Naive thymus-derived CD4-positive, alpha-beta T cell (primary cell): ENCODE results near the gene HHATL. TPM values are rescaled to one million over a fixed set of nuclear protein-coding genes. Genes with fewer than 3 reads are reported as not detected.

ENCODE experiments used
- ATAC-seq: fragments of 150-1000 bp; cut with Tn5 transposase; 2 replicates; pipeline ENCODE4 v1.10.0; 2021; ENCODE audit warnings: mild to moderate bottlenecking, moderate library complexity
- CTCF ChIA-PET: fragments of 350-600 bp; sonication (Branson Sonifier 250); formaldehyde crosslinking; loops from one replicate; lab custom pipeline; 2021; ENCODE audit warnings: antibody characterized with exemption; lab: Charles Lee
- POLR2A ChIA-PET: fragments of 350-600 bp; sonication (Branson Sonifier 250); formaldehyde crosslinking; loops from one replicate; lab custom pipeline; 2021; ENCODE audit warnings: antibody characterized with exemption, inconsistent platforms; lab: Charles Lee
- DNase-seq, 9 donors: peaks; one replicate each; pipeline versions ENCODE4 v3.0.0 to v3.0.0-alpha.2; 2020 to 2022; ENCODE audit warnings: mixed read lengths in 1 of 9
- H3K27ac ChIP-seq: one replicate; pipeline ENCODE4 v1.7.0; 2013; ENCODE audit warnings: mild to moderate bottlenecking, low read depth, low read length, moderate library complexity
- H3K27me3 ChIP-seq, 2 donors: one replicate each; pipeline ENCODE4 v1.7.0; 2013; ENCODE audit warnings: low read length in 2 of 2, mild to moderate bottlenecking in 2 of 2, moderate library complexity in 2 of 2; ENCODE audit not compliant: control insufficient read depth in 2 of 2, insufficient read depth in 2 of 2
- H3K36me3 ChIP-seq, 3 experiments: 1 replicate in 2 of 3; 2 replicates in 1 of 3; pipeline ENCODE4 v1.7.0; 2013; ENCODE audit warnings: low read length in 3 of 3, mild to moderate bottlenecking in 3 of 3, moderate library complexity in 1 of 3; ENCODE audit not compliant: insufficient read depth in 3 of 3, control insufficient read depth in 2 of 3
- H3K4me1 ChIP-seq, 2 donors: one replicate each; pipeline ENCODE4 v1.7.0; 2013; ENCODE audit warnings: low read length in 2 of 2, mild to moderate bottlenecking in 2 of 2, moderate library complexity in 1 of 2; ENCODE audit not compliant: control insufficient read depth in 2 of 2, insufficient read depth in 2 of 2
- H3K4me3 ChIP-seq: 2 replicates; pipeline ENCODE4 v1.7.0; 2013; ENCODE audit warnings: mild to moderate bottlenecking, low read length
- H3K9me3 ChIP-seq, 3 experiments: 1 replicate in 2 of 3; 2 replicates in 1 of 3; pipeline ENCODE4 v1.7.0; 2013; ENCODE audit warnings: low read length in 3 of 3; ENCODE audit not compliant: control insufficient read depth in 2 of 3
- H3K27ac Mint-ChIP-seq, 9 donors: one replicate each; pipeline ENCODE4 v1.8.0; 2020 to 2022; ENCODE audit warnings: mixed read lengths in 9 of 9, mild to moderate bottlenecking in 8 of 9, moderate library complexity in 5 of 9, inconsistent platforms in 2 of 9
- H3K27me3 Mint-ChIP-seq, 5 donors: one replicate each; pipeline ENCODE4 v1.8.0; 2021 to 2022; ENCODE audit warnings: mixed read lengths in 5 of 5, mild to moderate bottlenecking in 1 of 5
- H3K36me3 Mint-ChIP-seq, 5 donors: one replicate each; pipeline ENCODE4 v1.8.0; 2020 to 2022; ENCODE audit warnings: mixed read lengths in 5 of 5, mild to moderate bottlenecking in 3 of 5, inconsistent platforms in 1 of 5
- H3K4me1 Mint-ChIP-seq, 7 donors: one replicate each; pipeline ENCODE4 v1.8.0; 2020 to 2022; ENCODE audit warnings: mixed read lengths in 7 of 7, mild to moderate bottlenecking in 3 of 7, inconsistent platforms in 1 of 7
- H3K4me3 Mint-ChIP-seq, 10 donors: one replicate each; pipeline ENCODE4 v1.8.0; 2020 to 2022; ENCODE audit warnings: mild to moderate bottlenecking in 10 of 10, mixed read lengths in 10 of 10, moderate library complexity in 6 of 10, inconsistent platforms in 2 of 10
- H3K9me3 Mint-ChIP-seq, 11 donors: one replicate each; pipeline ENCODE4 v1.8.0; 2020 to 2022; ENCODE audit warnings: mixed read lengths in 11 of 11, mild to moderate bottlenecking in 4 of 11, inconsistent platforms in 1 of 11, moderate library complexity in 1 of 11
- intact Hi-C, 2 donors: fragments of 100-400 bp; cut with micrococcal nuclease; formaldehyde crosslinking; loops; one replicate each; pipeline ENCODE4 v1.15.1; 2023
- polyA plus RNA-seq, 2 donors: library from polyadenylated mRNA; unstranded; fragments of 300-500 nt; fragmentation: Illumina TruSeq; gene quantifications; one replicate each; pipeline ENCODE4 v1.2.3, GENCODE V29; 2021
- total RNA-seq, 6 experiments: library from RNA in 5 of 6; stranded (reverse) in 5 of 6; gene quantifications; 1 replicate in 5 of 6; 2 replicates in 1 of 6; pipeline ENCODE4 v1.2.3 and lab custom pipeline; 2021 to 2026

The HHATL gene
- total and polyA plus RNA-seq, 7 experiments from 2014 or later = not detected

DNA sequence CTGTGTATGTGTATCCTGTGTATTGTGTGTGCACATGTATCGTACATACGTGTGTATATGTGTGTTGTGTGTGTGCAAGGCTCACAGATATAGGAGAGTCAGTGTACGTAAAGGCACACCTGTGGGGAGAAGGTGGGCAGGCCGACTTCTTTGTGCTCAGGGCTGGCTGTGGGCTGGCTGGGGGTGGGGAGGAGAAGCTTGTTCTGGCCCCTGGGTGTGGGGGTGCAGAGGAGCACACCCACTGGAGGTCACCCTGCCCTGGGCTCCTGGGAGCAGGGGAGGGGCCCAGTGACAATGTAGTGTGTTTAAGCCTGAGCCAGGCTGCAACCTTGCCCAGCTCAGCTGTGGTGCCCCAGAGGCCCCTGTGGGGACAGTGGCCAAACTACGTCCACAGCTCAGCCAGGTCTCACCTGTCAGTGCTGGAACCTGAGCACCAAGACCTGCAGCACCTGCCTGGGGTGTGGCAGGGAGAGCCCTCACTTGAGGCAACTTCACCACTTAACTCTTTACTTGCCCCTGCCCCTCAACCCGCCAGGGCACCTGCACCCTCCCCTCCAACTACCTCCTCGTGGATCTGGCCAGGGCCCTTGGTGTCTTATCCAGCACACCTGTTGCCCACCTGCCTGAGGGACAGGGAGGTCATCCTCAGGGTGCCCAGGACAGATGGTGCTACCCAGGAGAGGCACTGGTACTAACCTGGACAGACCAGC lies 2.6 kb upstream of the HHATL start:
- intact Hi-C loops = no loop called here
- Mint-ChIP-seq H3K36me3 (peaks cover 0 to 3% (median 0%) of the 10 kb centered on the region in 5 donors), H3K27me3 (peaks cover 0 to 9% (median 2%) of the 10 kb centered on the region in 5 donors), H3K4me1 (peaks cover 0 to 5% (median 0%) of the 10 kb centered on the region in 7 donors), H3K27ac (no peak overlapping the region), H3K4me3 (no peak overlapping the region), H3K9me3 (no peaks in the 10 kb centered on the region)
- Histone ChIP-seq H3K4me3 (no peak overlapping the region), H3K36me3 (no peaks in the 10 kb centered on the region), H3K27ac (no peak overlapping the region), H3K9me3 (no peaks in the 10 kb centered on the region), H3K27me3 (no peaks in the 10 kb centered on the region), H3K4me1 (no peaks in the 10 kb centered on the region)
- DNase-seq = peak in 1 of 9 donors; percentile 13
- ATAC-seq = no peak
- ChIA-PET POLR2A (no interaction called here), CTCF (no interaction called here)

GRCh38 chr3:42704136-42704841 lies 1.7 kb upstream of the HHATL start:
- Histone ChIP-seq H3K9me3 (no peaks in the 10 kb centered on the region), H3K4me1 (no peaks in the 10 kb centered on the region), H3K36me3 (no peaks in the 10 kb centered on the region), H3K4me3 (no peak overlapping the region), H3K27ac (no peak overlapping the region), H3K27me3 (no peaks in the 10 kb centered on the region)
- H3K9me3 Mint-ChIP-seq = no peaks in the 10 kb centered on the region
- peaks cover 0 to 9% (median 0%) of the 10 kb centered on the region in 7 donors for H3K4me1 Mint-ChIP-seq
- intact Hi-C loops = no loop called here
- ATAC-seq = no peak
- H3K36me3 Mint-ChIP-seq = no peaks in the 10 kb centered on the region
- H3K27ac Mint-ChIP-seq = no peak overlapping the region
- peaks cover 0 to 11% (median 4%) of the 10 kb centered on the region in 5 donors for H3K27me3 Mint-ChIP-seq
- CTCF ChIA-PET = no interaction called here
- POLR2A ChIA-PET = no interaction called here
- DNase-seq = peak in 1 of 9 donors; percentile 19
- no peak overlapping the region for H3K4me3 Mint-ChIP-seq

DNA sequence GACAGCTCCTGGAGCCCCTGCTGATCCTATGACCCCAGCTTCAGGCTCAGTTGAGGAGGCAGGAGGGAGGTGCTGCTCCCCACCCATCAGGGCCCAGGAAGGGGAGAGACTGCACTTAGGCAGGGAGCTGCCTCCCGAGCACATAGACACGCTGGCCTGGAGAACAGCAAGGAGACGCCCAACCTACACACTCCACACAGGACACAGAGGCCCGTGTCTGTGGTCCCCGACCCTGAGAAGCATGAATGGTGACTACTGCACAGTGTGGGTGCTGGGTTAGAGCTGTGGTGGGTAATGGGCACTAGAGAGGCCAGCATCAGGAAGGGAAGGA lies 1.1 kb upstream of the HHATL start:
- peaks cover 0 to 3% of the 10 kb centered on the region in 2 donors for H3K4me1 ChIP-seq
- H3K27me3 ChIP-seq = no peaks in the 10 kb centered on the region

DNA sequence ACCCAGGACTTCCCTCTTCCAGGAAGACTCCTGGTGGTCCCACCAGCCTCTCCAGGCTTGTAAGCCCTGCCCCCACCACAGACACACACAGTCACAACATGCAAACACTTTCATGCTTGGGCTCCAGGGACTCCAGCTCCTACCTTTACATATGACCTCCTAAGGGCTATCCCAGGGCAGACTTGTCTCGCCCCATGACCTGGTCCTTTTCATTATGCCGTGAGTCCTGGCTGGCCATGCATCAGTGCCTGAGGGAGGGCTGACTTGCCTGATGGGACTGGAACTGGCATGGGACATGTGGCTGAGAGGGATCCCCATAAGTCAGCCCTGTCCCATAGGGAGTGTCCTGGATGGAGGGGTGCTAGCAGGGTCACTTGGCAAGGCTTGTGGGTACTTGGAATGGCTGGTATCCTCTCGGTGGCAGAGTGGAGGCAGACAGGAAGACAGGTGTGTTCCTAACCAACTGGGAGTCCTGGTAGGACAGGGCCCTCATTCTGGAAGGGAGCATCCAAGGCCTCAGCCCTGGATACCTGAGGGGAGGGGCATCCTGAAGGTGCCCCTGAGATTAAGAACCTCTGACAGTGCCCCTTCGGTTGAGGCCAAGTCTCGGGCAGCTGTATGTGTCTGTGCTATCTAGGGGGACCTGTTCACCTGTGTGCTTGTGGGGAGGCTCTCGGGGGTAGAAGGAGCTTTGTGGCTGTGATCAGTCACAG lies 540 bp upstream of the HHATL start:
- Histone ChIP-seq H3K4me3 (no peak overlapping the region), H3K27me3 (no peaks in the 10 kb centered on the region), H3K36me3 (no peaks in the 10 kb centered on the region), H3K9me3 (no peaks in the 10 kb centered on the region), H3K27ac (no peak overlapping the region), H3K4me1 (peaks cover 0 to 6% of the 10 kb centered on the region in 2 donors)
- H3K9me3 Mint-ChIP-seq = no peaks in the 10 kb centered on the region
- intact Hi-C loops = no loop called here
- H3K27me3 Mint-ChIP-seq = peaks cover 0 to 11% (median 4%) of the 10 kb centered on the region in 5 donors
- no peaks in the 10 kb centered on the region for H3K36me3 Mint-ChIP-seq
- H3K4me3 Mint-ChIP-seq = no peak overlapping the region
- DNase-seq (no peak), ATAC-seq (no peak)
- peak overlapping the region in 1 of 9 donors; percentile 46 for H3K27ac Mint-ChIP-seq
- ChIA-PET CTCF (no interaction called here), POLR2A (no interaction called here)
- H3K4me1 Mint-ChIP-seq = peaks cover 0 to 15% (median 5%) of the 10 kb centered on the region in 7 donors

More for the DNA sequence above, 1.1 kb upstream of the HHATL start:
- DNase-seq = peak in 1 of 9 donors; percentile 15
- no peak overlapping the region for H3K27ac ChIP-seq
- no peak overlapping the region for H3K4me3 ChIP-seq
- H3K9me3 Mint-ChIP-seq = no peaks in the 10 kb centered on the region
- no peak overlapping the region for H3K4me3 Mint-ChIP-seq
- ATAC-seq = no peak
- intact Hi-C loops = no loop called here
- CTCF ChIA-PET = no interaction called here
- H3K36me3 ChIP-seq = no peaks in the 10 kb centered on the region
- peaks cover 0 to 12% (median 3%) of the 10 kb centered on the region in 7 donors for H3K4me1 Mint-ChIP-seq
- no peak overlapping the region for H3K27ac Mint-ChIP-seq
- H3K27me3 Mint-ChIP-seq = peaks cover 0 to 11% (median 4%) of the 10 kb centered on the region in 5 donors
- H3K9me3 ChIP-seq = no peaks in the 10 kb centered on the region
- H3K36me3 Mint-ChIP-seq = no peaks in the 10 kb centered on the region
- POLR2A ChIA-PET = no interaction called here

GRCh38 chr3:42701371-42702065 lies 1.1 kb downstream of the HHATL start:
- no peak overlapping the region for H3K27ac Mint-ChIP-seq
- POLR2A ChIA-PET = no interaction called here
- peaks cover 0 to 15% (median 5%) of the 10 kb centered on the region in 7 donors for H3K4me1 Mint-ChIP-seq
- peak; percentile 72 for ATAC-seq
- intact Hi-C loops = loop anchor here in 1 of 2 donors (1.0 kb wide), 1 partner anchor 119 kb away; no protein-coding TSS in a partner anchor
- H3K36me3 Mint-ChIP-seq = no peaks in the 10 kb centered on the region
- DNase-seq = peak; percentile 31 to 74 (median 52)
- Histone ChIP-seq H3K4me3 (no peak overlapping the region), H3K36me3 (no peaks in the 10 kb centered on the region), H3K27ac (no peak overlapping the region), H3K9me3 (no peaks in the 10 kb centered on the region), H3K4me1 (peaks cover 0 to 6% of the 10 kb centered on the region in 2 donors), H3K27me3 (no peaks in the 10 kb centered on the region)
- no peak overlapping the region for H3K4me3 Mint-ChIP-seq
- CTCF ChIA-PET = no interaction called here
- no peaks in the 10 kb centered on the region for H3K9me3 Mint-ChIP-seq
- H3K27me3 Mint-ChIP-seq = peaks cover 0 to 7% (median 4%) of the 10 kb centered on the region in 5 donors
